HepG2 (cell line): ENCODE data around the gene SMYD4. TPM values are rescaled to one million over a fixed set of nuclear protein-coding genes. Genes with fewer than 3 reads are reported as not detected.

ENCODE experiments used
- ARNT ChIP-seq: fragments of 450-650 bp; IDR thresholded peaks from 2 replicates; pipeline ENCODE4 v1.6.1; 2017
- ATF2 ChIP-seq: sonication (generic); formaldehyde crosslinking; IDR thresholded peaks from 2 replicates; pipeline ENCODE4 v1.4.0; 2020; ENCODE audit warnings: missing genetic modification reagents
- ATRX ChIP-seq: sonication (generic); formaldehyde crosslinking; IDR thresholded peaks from 2 replicates; pipeline ENCODE4 v1.4.0; 2020; ENCODE audit warnings: missing genetic modification reagents, borderline replicate concordance
- CBFB ChIP-seq: sonication (generic); formaldehyde crosslinking; IDR thresholded peaks from 2 replicates; pipeline ENCODE4 v1.4.0; 2020; ENCODE audit warnings: missing genetic modification reagents
- CENPT ChIP-seq: sonication (generic); formaldehyde crosslinking; IDR thresholded peaks from 2 replicates; pipeline ENCODE4 v1.8.0; 2022; ENCODE audit warnings: low read depth, mild to moderate bottlenecking, moderate library complexity, missing genetic modification reagents
- GTF2F1 ChIP-seq: fragments of 150-350 bp; IDR thresholded peaks from 2 replicates; pipeline ENCODE4 v1.6.1; 2014; ENCODE audit warnings: low read length
- KLF11 ChIP-seq: IDR thresholded peaks from 2 replicates; pipeline ENCODE4 v1.6.1; 2016; ENCODE audit warnings: missing compliant biosample characterization
- MBNL3 ChIP-seq: fragments of 250-450 bp; sonication (Bioruptor Pico); conservative IDR thresholded peaks from 2 replicates; pipeline ENCODE4 v1.8.0; 2022; ENCODE audit warnings: mild to moderate bottlenecking, inconsistent platforms
- MLX ChIP-seq: IDR thresholded peaks from 2 replicates; pipeline ENCODE4 v1.6.1; 2016
- NFE2 ChIP-seq: sonication (generic); formaldehyde crosslinking; IDR thresholded peaks from 2 replicates; pipeline ENCODE4 v1.4.0; 2020; ENCODE audit warnings: missing genetic modification reagents
- NRL ChIP-seq: sonication (generic); formaldehyde crosslinking; IDR thresholded peaks from 2 replicates; pipeline ENCODE4 v1.5.0; 2020; ENCODE audit warnings: missing genetic modification reagents, mild to moderate bottlenecking, moderate library complexity, borderline replicate concordance
- PHF5A ChIP-seq: IDR thresholded peaks from one replicate; pipeline ENCODE4 v1.6.1; 2018; ENCODE audit warnings: low read depth, missing genetic modification reagents; ENCODE audit not compliant: unreplicated experiment
- PPARG ChIP-seq: conservative IDR thresholded peaks from 2 replicates; pipeline ENCODE4 v1.6.1; 2016; ENCODE audit warnings: missing biosample characterization, missing genetic modification reagents
- TAF1 ChIP-seq: sonication (generic); formaldehyde crosslinking; IDR thresholded peaks from 2 replicates; pipeline ENCODE4 v1.4.0; 2020; ENCODE audit warnings: missing genetic modification reagents
- ZBTB8A ChIP-seq: sonication (generic); formaldehyde crosslinking; IDR thresholded peaks from 2 replicates; pipeline ENCODE4 v1.4.0; 2020; ENCODE audit warnings: mild to moderate bottlenecking, low read depth, missing genetic modification reagents, borderline replicate concordance
- ZNF101 ChIP-seq: sonication (generic); formaldehyde crosslinking; IDR thresholded peaks from 2 replicates; pipeline ENCODE4 v1.4.0; 2020; ENCODE audit warnings: mild to moderate bottlenecking, low read depth, missing genetic modification reagents, borderline replicate concordance
- ZNF350 ChIP-seq: sonication (generic); formaldehyde crosslinking; IDR thresholded peaks from 2 replicates; pipeline ENCODE4 v1.4.0; 2020; ENCODE audit warnings: mild to moderate bottlenecking, low read depth, missing genetic modification reagents, borderline replicate concordance
- ZNF484 ChIP-seq: sonication (generic); formaldehyde crosslinking; IDR thresholded peaks from 2 replicates; pipeline ENCODE4 v1.5.1; 2020; ENCODE audit warnings: mild to moderate bottlenecking, low read depth, missing genetic modification reagents, borderline replicate concordance
- ZNF557 ChIP-seq: sonication (generic); formaldehyde crosslinking; IDR thresholded peaks from 2 replicates; pipeline ENCODE4 v1.4.0; 2020; ENCODE audit warnings: missing genetic modification reagents
- ZNF737 ChIP-seq: sonication (generic); formaldehyde crosslinking; IDR thresholded peaks from 2 replicates; pipeline ENCODE4 v1.5.0; 2020; ENCODE audit warnings: missing genetic modification reagents, mild to moderate bottlenecking, borderline replicate concordance
- polyA plus RNA-seq, 8 experiments: library from polyadenylated mRNA; depleted of rRNA in 3 of 8; stranded (reverse) in 7 of 8; unstranded in 1 of 8; fragments of >200 nt; fragmentation: Illumina TruSeq in 4 of 8; extraction: Trizol in 4 of 8; gene quantifications; 2 replicates each; pipeline versions ENCODE4 v1.2.1 to v1.2.3, GENCODE V29; 2011 to 2016; ENCODE audit warnings: low read depth in 4 of 8, missing spikeins in 1 of 8, mixed read lengths in 1 of 8; ENCODE audit not compliant: insufficient read depth in 1 of 8
- total RNA-seq, 5 experiments: library from RNA; depleted of rRNA; stranded (reverse); fragments of >200 nt; fragmentation: Illumina TruSeq; extraction: Trizol; gene quantifications; 2 replicates each; pipeline ENCODE4 v1.2.3, GENCODE V29; 2016; ENCODE audit warnings: low read depth in 1 of 5
- TF ChIP-seq, protein P1 (sequence below): sonication (generic); formaldehyde crosslinking; IDR thresholded peaks from 2 replicates; pipeline ENCODE4 v1.5.1; 2020; ENCODE audit warnings: mild to moderate bottlenecking, missing genetic modification reagents, moderate library complexity
- TF ChIP-seq, protein P2 (sequence below): sonication (generic); formaldehyde crosslinking; IDR thresholded peaks from 2 replicates; pipeline ENCODE4 v1.5.0; 2020; ENCODE audit warnings: mild to moderate bottlenecking, missing genetic modification reagents

The SMYD4 gene
- total and polyA plus RNA-seq, 2 of the 13 experiments (the other 11 are each of a cell fraction or from before 2014, with no cell fraction given) = 7.4 to 11.3 TPM

DNA sequence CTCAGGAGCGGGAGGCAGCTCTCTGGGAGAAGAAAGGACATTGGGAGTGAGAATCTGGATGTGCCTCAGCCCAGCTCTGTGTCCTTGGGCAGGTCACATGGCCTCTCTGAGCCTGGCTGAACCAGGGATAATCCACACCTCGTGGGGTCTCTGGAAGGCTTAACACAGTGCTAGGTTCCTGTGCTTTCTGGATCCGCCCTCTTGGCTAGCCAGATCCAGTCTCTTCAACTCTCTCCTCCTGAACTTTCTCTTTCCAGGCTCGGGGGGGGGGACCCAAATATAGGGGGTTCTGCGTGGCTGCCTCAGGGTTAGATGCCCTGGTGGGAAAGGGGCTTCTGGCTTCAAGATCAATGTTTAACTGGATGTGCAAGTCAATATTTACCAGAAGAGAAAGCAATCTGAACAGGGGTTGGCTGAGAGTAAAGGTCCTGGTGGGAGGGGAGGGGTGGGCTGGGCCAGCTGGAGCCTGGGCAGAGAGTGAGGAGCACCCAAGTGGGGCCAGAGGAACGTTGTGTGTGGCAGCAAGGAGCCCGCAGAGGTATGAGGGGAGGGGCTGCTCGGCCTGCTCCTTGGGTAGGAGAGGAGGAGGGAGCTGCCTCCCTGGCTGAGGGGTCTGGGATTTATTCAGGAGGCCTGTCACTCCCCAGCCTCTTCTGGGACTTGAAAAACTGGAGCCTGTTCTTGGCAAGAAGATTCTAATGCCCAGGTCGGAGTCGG lies 87.2 kb downstream of the SMYD4 start, which contains the start of gene SERPINF2 (continued):
- TF ChIP-seq, protein P1, sequence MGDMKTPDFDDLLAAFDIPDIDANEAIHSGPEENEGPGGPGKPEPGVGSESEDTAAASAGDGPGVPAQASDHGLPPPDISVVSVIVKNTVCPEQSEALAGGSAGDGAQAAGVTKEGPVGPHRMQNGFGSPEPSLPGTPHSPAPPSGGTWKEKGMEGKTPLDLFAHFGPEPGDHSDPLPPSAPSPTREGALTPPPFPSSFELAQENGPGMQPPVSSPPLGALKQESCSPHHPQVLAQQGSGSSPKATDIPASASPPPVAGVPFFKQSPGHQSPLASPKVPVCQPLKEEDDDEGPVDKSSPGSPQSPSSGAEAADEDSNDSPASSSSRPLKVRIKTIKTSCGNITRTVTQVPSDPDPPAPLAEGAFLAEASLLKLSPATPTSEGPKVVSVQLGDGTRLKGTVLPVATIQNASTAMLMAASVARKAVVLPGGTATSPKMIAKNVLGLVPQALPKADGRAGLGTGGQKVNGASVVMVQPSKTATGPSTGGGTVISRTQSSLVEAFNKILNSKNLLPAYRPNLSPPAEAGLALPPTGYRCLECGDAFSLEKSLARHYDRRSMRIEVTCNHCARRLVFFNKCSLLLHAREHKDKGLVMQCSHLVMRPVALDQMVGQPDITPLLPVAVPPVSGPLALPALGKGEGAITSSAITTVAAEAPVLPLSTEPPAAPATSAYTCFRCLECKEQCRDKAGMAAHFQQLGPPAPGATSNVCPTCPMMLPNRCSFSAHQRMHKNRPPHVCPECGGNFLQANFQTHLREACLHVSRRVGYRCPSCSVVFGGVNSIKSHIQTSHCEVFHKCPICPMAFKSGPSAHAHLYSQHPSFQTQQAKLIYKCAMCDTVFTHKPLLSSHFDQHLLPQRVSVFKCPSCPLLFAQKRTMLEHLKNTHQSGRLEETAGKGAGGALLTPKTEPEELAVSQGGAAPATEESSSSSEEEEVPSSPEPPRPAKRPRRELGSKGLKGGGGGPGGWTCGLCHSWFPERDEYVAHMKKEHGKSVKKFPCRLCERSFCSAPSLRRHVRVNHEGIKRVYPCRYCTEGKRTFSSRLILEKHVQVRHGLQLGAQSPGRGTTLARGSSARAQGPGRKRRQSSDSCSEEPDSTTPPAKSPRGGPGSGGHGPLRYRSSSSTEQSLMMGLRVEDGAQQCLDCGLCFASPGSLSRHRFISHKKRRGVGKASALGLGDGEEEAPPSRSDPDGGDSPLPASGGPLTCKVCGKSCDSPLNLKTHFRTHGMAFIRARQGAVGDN (CRISPR knock-in tag) = peak; percentile 82
- TF ChIP-seq NFE2 (CRISPR knock-in tag) (no peak), ZNF557 (CRISPR knock-in tag) (0 out of 2 replicates have a peak, but pooled peaks have one; percentile 59), CBFB (CRISPR knock-in tag) (no peak), ZBTB8A (CRISPR knock-in tag) (no peak), PHF5A (CRISPR knock-in tag) (no peak), ZNF350 (CRISPR knock-in tag) (peak; percentile 83; the same call in 1 of the 2 replicates), ATRX (CRISPR knock-in tag) (no peak), MBNL3 (CRISPR knock-in tag) (no peak), TAF1 (CRISPR knock-in tag) (peak; percentile 87), ARNT (no peak), ZNF101 (no peak), KLF11 (CRISPR knock-in tag) (peak; percentile 74; the same call in 1 of the 2 replicates), PPARG (no peak; the same call in 1 of the 2 replicates), ATF2 (CRISPR knock-in tag) (peak; percentile 45; the same call in 1 of the 2 replicates), GTF2F1 (no peak), CENPT (CRISPR knock-in tag) (no peak), MLX (CRISPR knock-in tag) (peak; percentile 51; the same call in 1 of the 2 replicates), NRL (CRISPR knock-in tag) (no peak), ZNF737 (CRISPR knock-in tag) (no peak), ZNF484 (no peak)
- TF ChIP-seq, protein P2, sequence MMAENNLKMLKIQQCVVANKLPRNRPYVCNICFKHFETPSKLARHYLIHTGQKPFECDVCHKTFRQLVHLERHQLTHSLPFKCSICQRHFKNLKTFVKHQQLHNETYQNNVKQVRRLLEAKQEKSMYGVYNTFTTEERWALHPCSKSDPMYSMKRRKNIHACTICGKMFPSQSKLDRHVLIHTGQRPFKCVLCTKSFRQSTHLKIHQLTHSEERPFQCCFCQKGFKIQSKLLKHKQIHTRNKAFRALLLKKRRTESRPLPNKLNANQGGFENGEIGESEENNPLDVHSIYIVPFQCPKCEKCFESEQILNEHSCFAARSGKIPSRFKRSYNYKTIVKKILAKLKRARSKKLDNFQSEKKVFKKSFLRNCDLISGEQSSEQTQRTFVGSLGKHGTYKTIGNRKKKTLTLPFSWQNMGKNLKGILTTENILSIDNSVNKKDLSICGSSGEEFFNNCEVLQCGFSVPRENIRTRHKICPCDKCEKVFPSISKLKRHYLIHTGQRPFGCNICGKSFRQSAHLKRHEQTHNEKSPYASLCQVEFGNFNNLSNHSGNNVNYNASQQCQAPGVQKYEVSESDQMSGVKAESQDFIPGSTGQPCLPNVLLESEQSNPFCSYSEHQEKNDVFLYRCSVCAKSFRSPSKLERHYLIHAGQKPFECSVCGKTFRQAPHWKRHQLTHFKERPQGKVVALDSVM (CRISPR knock-in tag) = no peak; the same call in 1 of the 2 replicates
